ENCODE data around the gene GRIP1.

DNA sequence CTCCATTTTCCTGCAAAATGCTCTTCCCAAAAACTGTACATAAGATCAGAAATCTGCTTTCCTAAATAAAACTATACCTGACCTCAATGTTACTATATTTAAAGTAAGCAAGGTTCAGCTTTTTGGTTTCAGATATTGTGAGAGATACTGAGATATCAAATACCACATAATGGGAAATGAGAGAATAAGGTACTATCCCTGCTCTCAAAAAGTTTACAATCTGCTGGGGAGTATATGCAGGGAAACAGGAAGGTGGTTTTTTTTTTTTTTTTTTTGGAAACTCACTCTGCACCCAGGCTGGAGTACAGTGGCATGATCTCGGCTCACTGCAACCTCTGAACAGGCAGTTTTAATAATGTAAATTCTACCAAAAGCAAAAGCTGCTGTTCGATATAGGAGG lies 327.6 kb downstream of the GRIP1 start:
- TF ChIP-seq SREBF2 (IDR thresholded peaks at IDR 0.05; ENCODE audit: low read length) = no peak
- no peak for TF ChIP-seq MTA3 (IDR thresholded peaks at IDR 0.05; ENCODE audit: borderline replicate concordance, low read length)
- no peak for TF ChIP-seq SMC3 (IDR thresholded peaks at IDR 0.05; ENCODE audit: borderline replicate concordance, low read length)
- TF ChIP-seq, protein P1, sequence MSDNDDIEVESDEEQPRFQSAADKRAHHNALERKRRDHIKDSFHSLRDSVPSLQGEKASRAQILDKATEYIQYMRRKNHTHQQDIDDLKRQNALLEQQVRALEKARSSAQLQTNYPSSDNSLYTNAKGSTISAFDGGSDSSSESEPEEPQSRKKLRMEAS (IDR thresholded peaks at IDR 0.05; ENCODE audit: low read depth, low read length) = no peak
- TF ChIP-seq, protein P2, sequence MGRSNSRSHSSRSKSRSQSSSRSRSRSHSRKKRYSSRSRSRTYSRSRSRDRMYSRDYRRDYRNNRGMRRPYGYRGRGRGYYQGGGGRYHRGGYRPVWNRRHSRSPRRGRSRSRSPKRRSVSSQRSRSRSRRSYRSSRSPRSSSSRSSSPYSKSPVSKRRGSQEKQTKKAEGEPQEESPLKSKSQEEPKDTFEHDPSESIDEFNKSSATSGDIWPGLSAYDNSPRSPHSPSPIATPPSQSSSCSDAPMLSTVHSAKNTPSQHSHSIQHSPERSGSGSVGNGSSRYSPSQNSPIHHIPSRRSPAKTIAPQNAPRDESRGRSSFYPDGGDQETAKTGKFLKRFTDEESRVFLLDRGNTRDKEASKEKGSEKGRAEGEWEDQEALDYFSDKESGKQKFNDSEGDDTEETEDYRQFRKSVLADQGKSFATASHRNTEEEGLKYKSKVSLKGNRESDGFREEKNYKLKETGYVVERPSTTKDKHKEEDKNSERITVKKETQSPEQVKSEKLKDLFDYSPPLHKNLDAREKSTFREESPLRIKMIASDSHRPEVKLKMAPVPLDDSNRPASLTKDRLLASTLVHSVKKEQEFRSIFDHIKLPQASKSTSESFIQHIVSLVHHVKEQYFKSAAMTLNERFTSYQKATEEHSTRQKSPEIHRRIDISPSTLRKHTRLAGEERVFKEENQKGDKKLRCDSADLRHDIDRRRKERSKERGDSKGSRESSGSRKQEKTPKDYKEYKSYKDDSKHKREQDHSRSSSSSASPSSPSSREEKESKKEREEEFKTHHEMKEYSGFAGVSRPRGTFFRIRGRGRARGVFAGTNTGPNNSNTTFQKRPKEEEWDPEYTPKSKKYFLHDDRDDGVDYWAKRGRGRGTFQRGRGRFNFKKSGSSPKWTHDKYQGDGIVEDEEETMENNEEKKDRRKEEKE (IDR thresholded peaks at IDR 0.05) = no peak
- TF ChIP-seq POLR2A (IDR thresholded peaks at IDR 0.05; ENCODE audit: low read depth, low read length) = no peak
- TF ChIP-seq, protein P3, sequence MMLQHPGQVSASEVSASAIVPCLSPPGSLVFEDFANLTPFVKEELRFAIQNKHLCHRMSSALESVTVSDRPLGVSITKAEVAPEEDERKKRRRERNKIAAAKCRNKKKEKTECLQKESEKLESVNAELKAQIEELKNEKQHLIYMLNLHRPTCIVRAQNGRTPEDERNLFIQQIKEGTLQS (IDR thresholded peaks at IDR 0.05; ENCODE audit: borderline replicate concordance, extremely low read depth, low read depth, low read length) = no peak
- TF ChIP-seq, protein P4, sequence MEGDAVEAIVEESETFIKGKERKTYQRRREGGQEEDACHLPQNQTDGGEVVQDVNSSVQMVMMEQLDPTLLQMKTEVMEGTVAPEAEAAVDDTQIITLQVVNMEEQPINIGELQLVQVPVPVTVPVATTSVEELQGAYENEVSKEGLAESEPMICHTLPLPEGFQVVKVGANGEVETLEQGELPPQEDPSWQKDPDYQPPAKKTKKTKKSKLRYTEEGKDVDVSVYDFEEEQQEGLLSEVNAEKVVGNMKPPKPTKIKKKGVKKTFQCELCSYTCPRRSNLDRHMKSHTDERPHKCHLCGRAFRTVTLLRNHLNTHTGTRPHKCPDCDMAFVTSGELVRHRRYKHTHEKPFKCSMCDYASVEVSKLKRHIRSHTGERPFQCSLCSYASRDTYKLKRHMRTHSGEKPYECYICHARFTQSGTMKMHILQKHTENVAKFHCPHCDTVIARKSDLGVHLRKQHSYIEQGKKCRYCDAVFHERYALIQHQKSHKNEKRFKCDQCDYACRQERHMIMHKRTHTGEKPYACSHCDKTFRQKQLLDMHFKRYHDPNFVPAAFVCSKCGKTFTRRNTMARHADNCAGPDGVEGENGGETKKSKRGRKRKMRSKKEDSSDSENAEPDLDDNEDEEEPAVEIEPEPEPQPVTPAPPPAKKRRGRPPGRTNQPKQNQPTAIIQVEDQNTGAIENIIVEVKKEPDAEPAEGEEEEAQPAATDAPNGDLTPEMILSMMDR (IDR thresholded peaks at IDR 0.05 in 2 of 3, conservative IDR thresholded peaks at IDR 0.05 in 1 of 3; ENCODE audit: control insufficient read depth in 2 of 3, extremely low read depth in 1 of 3, insufficient read depth in 1 of 3, low read depth in 3 of 3, low read length in 3 of 3) = no peak
- TF ChIP-seq, protein P5, sequence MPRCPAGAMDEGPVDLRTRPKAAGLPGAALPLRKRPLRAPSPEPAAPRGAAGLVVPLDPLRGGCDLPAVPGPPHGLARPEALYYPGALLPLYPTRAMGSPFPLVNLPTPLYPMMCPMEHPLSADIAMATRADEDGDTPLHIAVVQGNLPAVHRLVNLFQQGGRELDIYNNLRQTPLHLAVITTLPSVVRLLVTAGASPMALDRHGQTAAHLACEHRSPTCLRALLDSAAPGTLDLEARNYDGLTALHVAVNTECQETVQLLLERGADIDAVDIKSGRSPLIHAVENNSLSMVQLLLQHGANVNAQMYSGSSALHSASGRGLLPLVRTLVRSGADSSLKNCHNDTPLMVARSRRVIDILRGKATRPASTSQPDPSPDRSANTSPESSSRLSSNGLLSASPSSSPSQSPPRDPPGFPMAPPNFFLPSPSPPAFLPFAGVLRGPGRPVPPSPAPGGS (IDR thresholded peaks at IDR 0.05; ENCODE audit: borderline replicate concordance, insufficient read depth, low read depth, low read length, poor library complexity, severe bottlenecking) = no peak
- TF ChIP-seq, protein P6, sequence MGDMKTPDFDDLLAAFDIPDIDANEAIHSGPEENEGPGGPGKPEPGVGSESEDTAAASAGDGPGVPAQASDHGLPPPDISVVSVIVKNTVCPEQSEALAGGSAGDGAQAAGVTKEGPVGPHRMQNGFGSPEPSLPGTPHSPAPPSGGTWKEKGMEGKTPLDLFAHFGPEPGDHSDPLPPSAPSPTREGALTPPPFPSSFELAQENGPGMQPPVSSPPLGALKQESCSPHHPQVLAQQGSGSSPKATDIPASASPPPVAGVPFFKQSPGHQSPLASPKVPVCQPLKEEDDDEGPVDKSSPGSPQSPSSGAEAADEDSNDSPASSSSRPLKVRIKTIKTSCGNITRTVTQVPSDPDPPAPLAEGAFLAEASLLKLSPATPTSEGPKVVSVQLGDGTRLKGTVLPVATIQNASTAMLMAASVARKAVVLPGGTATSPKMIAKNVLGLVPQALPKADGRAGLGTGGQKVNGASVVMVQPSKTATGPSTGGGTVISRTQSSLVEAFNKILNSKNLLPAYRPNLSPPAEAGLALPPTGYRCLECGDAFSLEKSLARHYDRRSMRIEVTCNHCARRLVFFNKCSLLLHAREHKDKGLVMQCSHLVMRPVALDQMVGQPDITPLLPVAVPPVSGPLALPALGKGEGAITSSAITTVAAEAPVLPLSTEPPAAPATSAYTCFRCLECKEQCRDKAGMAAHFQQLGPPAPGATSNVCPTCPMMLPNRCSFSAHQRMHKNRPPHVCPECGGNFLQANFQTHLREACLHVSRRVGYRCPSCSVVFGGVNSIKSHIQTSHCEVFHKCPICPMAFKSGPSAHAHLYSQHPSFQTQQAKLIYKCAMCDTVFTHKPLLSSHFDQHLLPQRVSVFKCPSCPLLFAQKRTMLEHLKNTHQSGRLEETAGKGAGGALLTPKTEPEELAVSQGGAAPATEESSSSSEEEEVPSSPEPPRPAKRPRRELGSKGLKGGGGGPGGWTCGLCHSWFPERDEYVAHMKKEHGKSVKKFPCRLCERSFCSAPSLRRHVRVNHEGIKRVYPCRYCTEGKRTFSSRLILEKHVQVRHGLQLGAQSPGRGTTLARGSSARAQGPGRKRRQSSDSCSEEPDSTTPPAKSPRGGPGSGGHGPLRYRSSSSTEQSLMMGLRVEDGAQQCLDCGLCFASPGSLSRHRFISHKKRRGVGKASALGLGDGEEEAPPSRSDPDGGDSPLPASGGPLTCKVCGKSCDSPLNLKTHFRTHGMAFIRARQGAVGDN (IDR thresholded peaks at IDR 0.05) = no peak
- no peak for TF ChIP-seq POLR2AphosphoS5 (IDR thresholded peaks at IDR 0.05; ENCODE audit: low read length)
- no peak for TF ChIP-seq SP1 (IDR thresholded peaks at IDR 0.05; ENCODE audit: low read depth, low read length)

Data from GM12878 (cell line).